ENCODE data around the gene AMHR2.

DNA sequence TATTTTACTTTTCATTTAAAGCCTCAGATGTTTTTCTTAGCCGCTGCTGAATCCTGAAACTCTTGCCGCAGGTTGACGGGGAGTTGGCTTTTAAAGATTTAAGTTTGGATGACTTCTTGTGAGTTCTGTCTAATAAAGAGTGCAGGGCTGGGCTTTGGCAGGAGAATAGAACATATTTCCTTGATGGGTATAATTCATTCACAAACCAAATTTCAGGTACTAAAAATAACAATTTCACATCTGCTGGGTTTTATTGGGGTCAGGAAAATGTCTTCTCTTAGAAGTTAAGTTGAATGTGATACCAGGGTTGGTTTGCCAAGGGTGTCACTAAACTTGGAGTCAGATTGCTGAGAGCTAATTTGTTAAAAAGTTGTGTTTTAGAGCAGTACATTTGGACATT is 34.0 kb upstream of the AMHR2 start:
- TF ChIP-seq, protein P1, sequence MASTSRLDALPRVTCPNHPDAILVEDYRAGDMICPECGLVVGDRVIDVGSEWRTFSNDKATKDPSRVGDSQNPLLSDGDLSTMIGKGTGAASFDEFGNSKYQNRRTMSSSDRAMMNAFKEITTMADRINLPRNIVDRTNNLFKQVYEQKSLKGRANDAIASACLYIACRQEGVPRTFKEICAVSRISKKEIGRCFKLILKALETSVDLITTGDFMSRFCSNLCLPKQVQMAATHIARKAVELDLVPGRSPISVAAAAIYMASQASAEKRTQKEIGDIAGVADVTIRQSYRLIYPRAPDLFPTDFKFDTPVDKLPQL (IDR thresholded peaks at IDR 0.05; ENCODE audit: extremely low read depth, insufficient read length): no peak
- TF ChIP-seq RBM34 (IDR thresholded peaks at IDR 0.05; ENCODE audit: borderline replicate concordance, insufficient read depth, low read length) (no peak), CTCF (IDR thresholded peaks at IDR 0.05 in 2 of 3, conservative IDR thresholded peaks at IDR 0.05 in 1 of 3; ENCODE audit: insufficient read depth in 2 of 3, low read depth in 1 of 3, low read length in 3 of 3) (no peak), FOXP1 (CRISPR knock-in tag; IDR thresholded peaks at IDR 0.05) (no peak), MXI1 (IDR thresholded peaks at IDR 0.05; ENCODE audit: low read depth, low read length) (no peak), MYC (IDR thresholded peaks at IDR 0.05; ENCODE audit: low read depth, low read length) (no peak), MYC (CRISPR knock-in tag; IDR thresholded peaks at IDR 0.05; ENCODE audit: borderline replicate concordance, low read depth) (no peak), RAD21 (CRISPR knock-in tag; conservative IDR thresholded peaks at IDR 0.05 in 1 of 2, IDR thresholded peaks at IDR 0.05 in 1 of 2) (no peak), POLR2AphosphoS5 (IDR thresholded peaks at IDR 0.05; ENCODE audit: control insufficient read depth, insufficient read depth, low read depth, low read length) (no peak), MAFF (IDR thresholded peaks at IDR 0.05; ENCODE audit: low read length) (no peak), ZBTB26 (CRISPR knock-in tag; IDR thresholded peaks at IDR 0.05) (no peak), NR1H2 (CRISPR knock-in tag; IDR thresholded peaks at IDR 0.05) (no peak)

Data from K562 (cell line).